H9 (cell line): ENCODE results near the gene TRIL. TPM values are rescaled to one million over a fixed set of nuclear protein-coding genes. Genes with fewer than 3 reads are reported as not detected.

Source experiments
- DNase-seq: peaks from one replicate; pipeline ENCODE4 v3.0.0-alpha.2; 2017
- H2AFZ ChIP-seq: one replicate; pipeline ENCODE4 v1.6.1; 2013; ENCODE audit warnings: mild to moderate bottlenecking, low read length, control low read depth, moderate library complexity
- H2AK5ac ChIP-seq: 2 replicates; pipeline ENCODE4 v1.6.1; 2013; ENCODE audit warnings: low read length, control low read depth, mixed read lengths; ENCODE audit not compliant: insufficient read length
- H2BK120ac ChIP-seq: one replicate; pipeline ENCODE4 v1.6.1; 2013; ENCODE audit warnings: low read depth, mild to moderate bottlenecking, low read length, control low read depth, inconsistent platforms; ENCODE audit not compliant: poor library complexity, severe bottlenecking
- H2BK12ac ChIP-seq: 2 replicates; pipeline ENCODE4 v1.6.1; 2013; ENCODE audit warnings: low read length, control low read depth, mixed read lengths, low read depth; ENCODE audit not compliant: insufficient read length
- H2BK15ac ChIP-seq: 2 replicates; pipeline ENCODE4 v1.6.1; 2013; ENCODE audit warnings: low read depth, low read length, control low read depth
- H2BK20ac ChIP-seq: one replicate; pipeline ENCODE4 v1.6.1; 2013; ENCODE audit warnings: low read depth, mild to moderate bottlenecking, low read length, control low read depth, inconsistent platforms; ENCODE audit not compliant: poor library complexity, severe bottlenecking
- H2BK5ac ChIP-seq: 2 replicates; pipeline ENCODE4 v1.6.1; 2013; ENCODE audit warnings: low read length, control low read depth, mixed read lengths; ENCODE audit not compliant: insufficient read length
- H3K14ac ChIP-seq: 2 replicates; pipeline ENCODE4 v1.6.1; 2013; ENCODE audit warnings: low read length, control low read depth; ENCODE audit not compliant: insufficient read depth
- H3K18ac ChIP-seq: 2 replicates; pipeline ENCODE4 v1.6.1; 2013; ENCODE audit warnings: low read depth, mild to moderate bottlenecking, mixed read lengths, low read length, control low read depth; ENCODE audit not compliant: insufficient read length
- H3K23ac ChIP-seq: 2 replicates; pipeline ENCODE4 v1.6.1; 2013; ENCODE audit warnings: low read length, control low read depth, mixed read lengths, low read depth; ENCODE audit not compliant: insufficient read length
- H3K23me2 ChIP-seq: 2 replicates; pipeline ENCODE4 v1.6.1; 2013; ENCODE audit warnings: low read depth, mild to moderate bottlenecking, mixed read lengths, low read length, control low read depth; ENCODE audit not compliant: insufficient read length, poor library complexity, severe bottlenecking
- H3K27ac ChIP-seq: 2 replicates; pipeline ENCODE4 v1.5.1; 2013; ENCODE audit warnings: low read length, control low read depth, mixed read lengths, low read depth; ENCODE audit not compliant: insufficient read length
- H3K27me3 ChIP-seq: 2 replicates; pipeline ENCODE4 v1.6.1; 2013; ENCODE audit warnings: low read length, control low read depth, inconsistent platforms; ENCODE audit not compliant: insufficient read depth
- H3K4ac ChIP-seq: 2 replicates; pipeline ENCODE4 v1.6.1; 2013; ENCODE audit warnings: low read depth, mild to moderate bottlenecking, control low read depth, inconsistent platforms, low read length, moderate library complexity
- H3K4me1 ChIP-seq: 2 replicates; pipeline ENCODE4 v1.6.1; 2013; ENCODE audit warnings: low read length, control low read depth, inconsistent platforms; ENCODE audit not compliant: insufficient read depth
- H3K4me2 ChIP-seq: 2 replicates; pipeline ENCODE4 v1.6.1; 2013; ENCODE audit warnings: low read length, control low read depth, mixed read lengths; ENCODE audit not compliant: insufficient read length, insufficient read depth
- H3K56ac ChIP-seq: 2 replicates; pipeline ENCODE4 v1.6.1; 2013; ENCODE audit warnings: low read depth, mild to moderate bottlenecking, mixed read lengths, low read length, control low read depth; ENCODE audit not compliant: insufficient read length
- H3K79me1 ChIP-seq: 2 replicates; pipeline ENCODE4 v1.6.1; 2013; ENCODE audit warnings: low read depth, mild to moderate bottlenecking, moderate library complexity, low read length, control low read depth, inconsistent platforms; ENCODE audit not compliant: insufficient read depth, poor library complexity, severe bottlenecking
- H3K79me2 ChIP-seq: 2 replicates; pipeline ENCODE4 v1.6.1; 2013; ENCODE audit warnings: low read length, control low read depth, inconsistent platforms; ENCODE audit not compliant: insufficient read depth
- H3K9ac ChIP-seq: 2 replicates; pipeline ENCODE4 v1.6.1; 2013; ENCODE audit warnings: low read length, control low read depth, mixed read lengths; ENCODE audit not compliant: insufficient read length; ENCODE audit errors: extremely low read depth
- H3K9me3 ChIP-seq: one replicate; pipeline ENCODE4 v1.6.1; 2013; ENCODE audit warnings: low read depth, low read length, inconsistent platforms; ENCODE audit not compliant: control insufficient read depth
- H3T11ph ChIP-seq: one replicate; pipeline ENCODE4 v1.6.1; 2013; ENCODE audit warnings: mild to moderate bottlenecking, low read length, control low read depth, inconsistent platforms
- H4K20me1 ChIP-seq: one replicate; pipeline ENCODE4 v1.6.1; 2013; ENCODE audit not compliant: control insufficient read depth, insufficient read length, insufficient read depth
- H4K5ac ChIP-seq: 2 replicates; pipeline ENCODE4 v1.6.1; 2013; ENCODE audit warnings: low read depth, mild to moderate bottlenecking, mixed read lengths, low read length, control low read depth; ENCODE audit not compliant: insufficient read length
- H4K8ac ChIP-seq: replicated peaks from 2 replicates; pipeline ENCODE4 v1.6.1; 2013; ENCODE audit warnings: low read length, control low read depth, mixed read lengths, low read depth; ENCODE audit not compliant: insufficient read length
- H4K91ac ChIP-seq: 2 replicates; pipeline ENCODE4 v1.6.1; 2013; ENCODE audit warnings: low read depth, mild to moderate bottlenecking, moderate library complexity, mixed read lengths, low read length, control low read depth; ENCODE audit not compliant: insufficient read length
- H3K27ac Mint-ChIP-seq, 3 experiments: 2 replicates in 2 of 3; 3 replicates in 1 of 3; pipeline ENCODE4 v1.8.0; 2020 to 2021; ENCODE audit warnings: mixed read lengths in 3 of 3, mild to moderate bottlenecking in 1 of 3, moderate library complexity in 1 of 3
- H3K27me3 Mint-ChIP-seq: 2 replicates; pipeline ENCODE4 v1.8.0; 2021; ENCODE audit warnings: low read depth, mild to moderate bottlenecking, moderate library complexity, mixed read lengths
- H3K36me3 Mint-ChIP-seq, 3 experiments: 2 replicates in 2 of 3; 3 replicates in 1 of 3; pipeline ENCODE4 v1.8.0; 2020 to 2021; ENCODE audit warnings: low read depth in 3 of 3, mixed read lengths in 3 of 3; ENCODE audit not compliant: insufficient read depth in 1 of 3
- H3K4me1 Mint-ChIP-seq, 2 experiments: 2 replicates each; pipeline ENCODE4 v1.8.0; 2020; ENCODE audit warnings: mixed read lengths in 2 of 2
- H3K4me3 Mint-ChIP-seq, 2 experiments: 2 replicates in 1 of 2; 3 replicates in 1 of 2; pipeline ENCODE4 v1.8.0; 2020 to 2021; ENCODE audit warnings: mild to moderate bottlenecking in 2 of 2, mixed read lengths in 2 of 2, moderate library complexity in 1 of 2
- H3K9me3 Mint-ChIP-seq, 2 experiments: 2 replicates in 1 of 2; 3 replicates in 1 of 2; pipeline ENCODE4 v1.8.0; 2020; ENCODE audit warnings: mild to moderate bottlenecking in 2 of 2, mixed read lengths in 2 of 2, moderate library complexity in 1 of 2
- WGBS: extraction: QIAGEN DNeasy Blood & Tissue Kit; methylation state at CpG from one replicate; pipeline ENCODE4 v1.1.7; 2013; ENCODE audit warnings: missing lambda C conversion rate, low lambda C conversion rate, mixed read lengths; ENCODE audit not compliant: insufficient read length; ENCODE audit errors: extremely low coverage; 5-methylcytosine and 5-hydroxymethylcytosine counted together
- total RNA-seq: library from RNA; stranded (reverse); gene quantifications from 2 replicates; pipeline ENCODE4 v1.2.1, GENCODE V29; 2021
- TF ChIP-seq, protein P1 (sequence below): fragments of 200-600 bp; sonication (generic); conservative IDR thresholded peaks from 3 replicates; pipeline ENCODE4 v1.8.0; 2021; ENCODE audit warnings: antibody characterized with exemption, mild to moderate bottlenecking

Gene TRIL
- total RNA-seq, 1 experiment from 2014 or later = 3.1 TPM

DNA sequence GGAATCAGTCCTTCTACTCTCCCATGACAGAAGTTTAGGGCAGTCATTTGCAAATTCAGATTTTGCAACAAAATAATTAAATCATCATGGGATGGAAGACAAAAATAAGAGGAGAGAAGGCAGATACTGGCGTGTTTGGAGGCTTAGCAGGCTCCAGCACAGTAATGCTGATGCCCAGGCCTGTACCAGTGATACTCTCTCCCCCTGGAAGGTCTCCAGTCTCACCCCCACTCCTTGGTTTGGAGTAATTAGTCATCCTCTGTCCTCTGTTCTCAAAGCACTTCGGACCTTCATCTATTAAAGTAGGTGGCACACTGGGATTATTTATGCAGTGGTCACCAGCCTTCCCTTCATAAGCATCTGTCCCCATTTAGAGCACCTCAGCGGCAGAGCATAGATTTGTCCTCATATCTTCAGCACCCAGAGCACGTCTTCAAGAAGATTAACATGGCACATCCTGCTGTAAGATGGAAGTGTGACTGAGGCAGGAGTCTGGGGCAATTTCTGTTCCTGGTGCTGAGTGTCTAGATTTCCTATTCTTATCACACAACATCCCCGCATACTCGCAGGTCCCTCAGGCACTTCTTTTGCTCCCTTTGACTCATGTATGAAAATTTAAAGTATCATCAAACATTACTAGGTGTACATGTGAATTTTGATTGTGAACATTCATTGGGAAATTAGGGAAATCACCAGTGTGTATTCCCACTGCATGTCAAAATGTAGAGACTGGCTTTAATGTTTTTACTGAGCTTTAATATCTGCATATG is 31.3 kb upstream of the TRIL start:
- Mint-ChIP-seq H3K27me3 (peaks cover 4% of the 10 kb centered on the region; the same call in 1 of the 2 replicates), H3K27ac (no peak overlapping the region; a peak in 1 of 7 replicates), H3K36me3 (no peaks in the 10 kb centered on the region), H3K4me1 (peaks cover 35 to 36% of the 10 kb centered on the region in 2 experiments), H3K4me3 (no peak overlapping the region), H3K9me3 (no peaks in the 10 kb centered on the region)
- Histone ChIP-seq H3K18ac (no peak overlapping the region), H2BK12ac (no peak overlapping the region), H2BK120ac (no peak overlapping the region), H3K56ac (no peak overlapping the region), H2AK5ac (no peak overlapping the region), H3K23me2 (no peaks in the 10 kb centered on the region), H3T11ph (no peak overlapping the region), H3K23ac (no peak overlapping the region), H3K27ac (no peak overlapping the region), H3K4me1 (no peaks in the 10 kb centered on the region), H3K4me2 (no peak overlapping the region), H3K9me3 (no peaks in the 10 kb centered on the region), H3K79me2 (no peaks in the 10 kb centered on the region), H4K91ac (no peak overlapping the region), H3K9ac (no peak overlapping the region), H2BK5ac (no peak overlapping the region), H2BK15ac (no peak overlapping the region), H4K20me1 (no peaks in the 10 kb centered on the region), H2BK20ac (no peak overlapping the region), H2AFZ (no peak overlapping the region), H3K4ac (no peak overlapping the region), H3K14ac (no peak overlapping the region), H3K27me3 (no peaks in the 10 kb centered on the region), H4K8ac (no peak overlapping the region), H4K5ac (no peak overlapping the region), H3K79me1 (no peaks in the 10 kb centered on the region)
- TF ChIP-seq, protein P1, sequence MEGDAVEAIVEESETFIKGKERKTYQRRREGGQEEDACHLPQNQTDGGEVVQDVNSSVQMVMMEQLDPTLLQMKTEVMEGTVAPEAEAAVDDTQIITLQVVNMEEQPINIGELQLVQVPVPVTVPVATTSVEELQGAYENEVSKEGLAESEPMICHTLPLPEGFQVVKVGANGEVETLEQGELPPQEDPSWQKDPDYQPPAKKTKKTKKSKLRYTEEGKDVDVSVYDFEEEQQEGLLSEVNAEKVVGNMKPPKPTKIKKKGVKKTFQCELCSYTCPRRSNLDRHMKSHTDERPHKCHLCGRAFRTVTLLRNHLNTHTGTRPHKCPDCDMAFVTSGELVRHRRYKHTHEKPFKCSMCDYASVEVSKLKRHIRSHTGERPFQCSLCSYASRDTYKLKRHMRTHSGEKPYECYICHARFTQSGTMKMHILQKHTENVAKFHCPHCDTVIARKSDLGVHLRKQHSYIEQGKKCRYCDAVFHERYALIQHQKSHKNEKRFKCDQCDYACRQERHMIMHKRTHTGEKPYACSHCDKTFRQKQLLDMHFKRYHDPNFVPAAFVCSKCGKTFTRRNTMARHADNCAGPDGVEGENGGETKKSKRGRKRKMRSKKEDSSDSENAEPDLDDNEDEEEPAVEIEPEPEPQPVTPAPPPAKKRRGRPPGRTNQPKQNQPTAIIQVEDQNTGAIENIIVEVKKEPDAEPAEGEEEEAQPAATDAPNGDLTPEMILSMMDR = no peak
- no peak for DNase-seq
- WGBS = no CpG with 5 or more reads among the region's 6 CpGs
